MV-4-11 (cell line): ENCODE measurements around the gene PSG11.
"Not testable (repeated sequence)": the region's sequence is repeated elsewhere in the genome, so short reads cannot be mapped to it uniquely, and the experiment has no call there.

Experiments
- DNase-seq: peaks from one replicate; lab custom pipeline; 2025; lab: John Stamatoyannopoulos, UW

PSG11 gene

DNA sequence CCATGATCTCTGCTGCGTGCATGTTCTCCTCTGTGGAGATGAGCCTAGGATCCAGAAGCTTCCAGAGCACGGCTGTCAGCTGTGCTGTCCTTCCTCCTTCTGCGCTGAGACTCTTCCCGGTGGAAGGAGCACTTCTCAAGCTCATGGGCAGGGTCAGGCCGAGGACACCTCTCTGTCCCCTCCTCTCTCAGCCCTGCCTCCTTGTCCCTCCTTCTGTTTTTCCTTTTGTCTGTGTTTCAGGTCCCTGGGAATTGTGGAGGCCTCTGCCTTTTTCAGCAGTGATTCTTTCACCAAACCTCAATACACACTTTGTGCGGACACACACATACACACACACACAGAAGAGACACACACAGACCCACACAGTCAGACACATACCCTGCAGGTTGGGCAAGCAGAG lies at the start of gene PSG11:
TSS of gene PSG11 (minus strand) at position 101 of the 400 bp plus-strand sequence. CDS start at position 4, 97 bp downstream.
- not testable (repeated sequence) for DNase-seq

DNA sequence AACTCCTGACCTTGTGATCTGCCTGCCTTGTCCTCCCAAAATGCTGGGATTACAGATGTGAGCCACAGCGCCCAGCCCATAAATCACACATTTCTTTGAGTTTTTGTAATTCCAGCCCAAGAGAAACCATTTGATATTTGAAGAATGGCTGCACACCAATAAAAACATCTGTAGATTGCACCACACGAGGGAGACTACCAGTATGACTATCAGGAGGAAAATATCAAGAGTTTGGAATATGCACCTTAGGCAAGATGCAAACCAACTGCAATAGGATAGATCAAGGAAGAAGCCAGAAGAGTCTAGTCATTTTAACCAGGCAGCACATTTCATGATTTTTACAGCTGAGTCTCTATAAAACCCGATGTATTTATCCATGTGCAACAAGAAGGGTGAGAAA lies 36.1 kb upstream of the PSG11 start:
- not testable (repeated sequence) for DNase-seq

DNA sequence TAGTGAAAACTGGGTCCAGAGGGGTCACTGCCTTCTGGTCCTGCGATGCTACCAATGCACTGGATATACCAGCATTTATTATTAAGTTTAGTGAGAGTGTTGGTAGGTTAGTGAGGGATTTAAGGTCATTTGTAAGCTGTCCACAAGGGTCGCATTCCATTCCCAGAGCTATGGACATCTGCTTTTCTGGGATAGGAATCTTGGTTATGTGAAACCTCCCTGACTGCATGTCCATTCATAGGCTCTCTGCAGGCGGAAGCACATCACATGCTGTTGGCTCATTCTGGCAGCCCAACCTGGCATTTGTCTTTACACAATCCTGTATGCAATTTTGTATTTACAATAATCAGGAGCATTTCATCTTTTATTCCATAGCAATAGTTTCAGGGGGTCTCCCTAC lies 35.1 kb upstream of the PSG11 start:
- DNase-seq: not testable (repeated sequence)

DNA sequence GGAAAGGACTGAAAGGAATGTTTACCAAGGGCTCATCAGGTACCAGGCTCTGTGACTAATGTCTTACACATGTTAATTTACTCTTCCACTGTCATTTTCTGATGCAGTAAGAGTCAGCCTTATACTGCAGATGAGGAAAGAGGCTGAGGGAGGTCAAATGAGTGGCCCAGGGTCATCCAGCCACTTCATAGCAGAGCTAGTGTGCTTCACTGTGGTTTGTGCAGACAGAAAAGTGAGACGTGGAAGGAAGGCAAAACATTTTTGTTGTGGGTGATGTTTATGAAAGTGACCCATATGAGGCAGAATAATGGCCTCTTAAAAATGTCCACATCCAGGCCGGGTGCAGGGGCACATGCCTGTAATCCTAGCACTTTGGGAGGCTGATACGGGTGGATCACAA lies 34.0 kb upstream of the PSG11 start:
- DNase-seq: not testable (repeated sequence)

DNA sequence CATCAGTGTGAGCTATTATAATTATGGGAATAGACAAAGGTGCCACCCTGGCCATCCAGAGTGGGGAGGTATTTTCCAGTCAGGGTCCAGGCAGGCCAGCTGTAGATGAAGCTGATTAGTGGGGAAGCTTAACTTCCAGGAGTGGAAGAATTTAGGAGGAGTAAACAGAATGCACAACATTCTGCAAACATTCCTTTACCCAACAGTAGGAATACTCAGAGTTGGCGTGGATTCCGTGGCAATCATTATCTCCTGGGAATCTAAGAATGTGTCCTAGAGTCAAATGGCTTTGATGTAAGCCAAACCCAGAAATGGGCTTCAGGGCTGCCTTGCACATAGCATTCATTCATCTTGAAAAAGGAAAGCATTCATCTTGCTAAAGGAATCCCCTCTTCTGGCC lies 33.2 kb upstream of the PSG11 start:
- not testable (repeated sequence) for DNase-seq

DNA sequence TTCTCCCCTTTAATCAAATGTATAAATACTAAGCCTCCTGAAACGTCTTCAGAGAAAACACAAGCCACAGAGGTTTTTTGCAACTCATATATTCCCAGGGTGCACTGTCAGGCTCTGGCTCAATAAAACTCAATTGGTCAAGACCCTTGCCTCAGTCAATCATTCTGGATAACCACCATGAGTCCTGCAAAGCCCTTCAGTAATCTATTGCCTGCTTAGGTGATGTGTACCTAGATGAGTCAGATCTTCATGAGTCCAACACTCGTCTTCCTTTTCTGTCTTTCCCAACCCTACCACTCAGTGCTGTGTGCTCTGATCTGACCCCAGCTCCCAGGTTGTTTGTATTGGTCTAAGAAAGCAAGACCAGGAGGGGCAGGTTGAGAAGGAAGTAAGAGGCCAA lies 32.2 kb upstream of the PSG11 start:
- not testable (repeated sequence) for DNase-seq

DNA sequence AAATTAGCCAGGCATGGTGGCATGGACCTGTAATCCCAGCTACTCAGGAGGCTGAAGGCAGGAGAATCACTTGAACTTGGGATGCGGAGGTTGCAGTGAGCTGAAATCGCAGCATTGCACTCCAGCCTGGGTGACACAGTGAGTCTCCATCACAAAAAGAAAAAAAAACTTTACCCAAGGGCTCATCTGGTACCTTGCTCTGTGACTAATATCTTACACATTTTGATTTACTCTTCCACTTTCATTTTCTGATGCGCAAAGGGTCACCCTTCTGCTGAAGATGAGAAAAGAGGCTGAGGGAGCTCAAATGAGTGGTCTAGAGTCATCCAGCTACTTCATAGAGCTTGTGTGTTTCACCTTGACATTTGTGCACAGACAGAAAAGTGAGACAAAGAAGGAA lies 21.7 kb upstream of the PSG11 start:
- DNase-seq: not testable (repeated sequence)

DNA sequence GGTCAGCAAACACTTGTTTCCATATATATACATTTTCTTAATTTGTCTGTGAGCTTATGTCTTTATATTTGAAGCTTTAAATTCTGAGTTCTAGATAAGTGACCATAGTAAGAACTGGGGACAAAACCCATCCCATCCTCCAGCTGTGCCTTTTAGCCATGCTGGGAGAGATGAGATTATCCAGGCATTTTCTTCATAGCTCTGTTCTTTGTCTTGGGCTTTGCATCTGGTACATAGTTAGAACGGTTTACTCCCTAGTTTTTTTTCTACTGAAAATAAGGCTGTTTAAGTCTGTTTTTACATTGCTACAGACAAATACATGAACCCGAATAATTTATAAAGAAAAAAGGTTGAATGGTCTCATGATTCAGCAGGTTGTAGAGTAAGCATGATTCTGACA lies 20.3 kb upstream of the PSG11 start:
- not testable (repeated sequence) for DNase-seq

DNA sequence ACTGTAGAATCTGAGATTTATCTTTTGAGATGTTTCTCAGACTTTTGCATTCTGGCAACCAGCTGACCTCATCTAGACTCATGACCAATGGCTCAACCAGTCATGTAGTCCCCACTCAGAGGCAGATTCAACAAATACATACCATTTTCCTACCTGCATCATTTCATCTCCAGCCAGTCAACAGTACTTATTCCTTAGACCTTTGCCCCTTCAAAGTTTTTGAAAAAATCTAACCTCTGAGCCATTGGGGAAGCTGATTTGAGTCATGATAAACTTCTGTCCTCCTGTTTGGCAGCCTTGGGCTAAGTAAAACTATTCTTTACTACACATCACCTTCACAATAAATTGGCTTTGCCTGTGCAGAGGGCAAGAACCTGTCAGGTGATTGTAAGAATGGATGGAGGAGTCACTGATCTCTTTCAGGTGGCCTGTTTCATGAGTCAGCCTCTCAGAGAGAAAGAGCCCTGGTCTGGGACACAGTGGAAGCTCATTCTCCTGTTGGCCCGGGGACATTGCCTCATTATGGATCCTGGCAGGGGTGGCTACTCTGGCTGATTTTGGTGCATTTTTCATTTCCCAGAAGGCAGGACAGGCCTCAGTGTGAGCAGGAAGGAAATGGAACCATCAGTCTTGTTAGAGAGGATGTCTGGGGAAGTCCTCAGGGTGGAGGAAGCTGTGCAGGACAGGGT lies 17.4 kb upstream of the PSG11 start:
- not testable (repeated sequence) for DNase-seq

DNA sequence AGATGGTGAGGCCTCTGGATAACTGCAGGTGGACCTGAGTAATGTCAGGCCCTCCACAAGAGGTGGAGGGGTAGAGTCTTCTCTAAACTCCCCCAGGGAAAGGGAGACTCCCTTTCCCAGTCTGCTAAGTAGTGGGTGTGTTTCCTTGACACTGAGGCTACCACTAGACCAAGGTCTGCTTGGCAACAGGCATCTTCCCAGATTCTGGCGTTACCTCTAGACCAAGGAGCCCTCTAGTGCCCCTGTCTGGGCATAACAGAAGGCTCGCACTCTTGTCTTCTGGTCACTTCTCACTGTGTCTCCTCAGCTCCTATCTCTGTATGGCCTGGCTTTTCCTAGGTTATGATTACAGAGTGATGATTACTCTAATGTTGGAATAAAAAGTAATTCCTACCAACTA lies 5.4 kb upstream of the PSG11 start:
- DNase-seq: not testable (repeated sequence)

DNA sequence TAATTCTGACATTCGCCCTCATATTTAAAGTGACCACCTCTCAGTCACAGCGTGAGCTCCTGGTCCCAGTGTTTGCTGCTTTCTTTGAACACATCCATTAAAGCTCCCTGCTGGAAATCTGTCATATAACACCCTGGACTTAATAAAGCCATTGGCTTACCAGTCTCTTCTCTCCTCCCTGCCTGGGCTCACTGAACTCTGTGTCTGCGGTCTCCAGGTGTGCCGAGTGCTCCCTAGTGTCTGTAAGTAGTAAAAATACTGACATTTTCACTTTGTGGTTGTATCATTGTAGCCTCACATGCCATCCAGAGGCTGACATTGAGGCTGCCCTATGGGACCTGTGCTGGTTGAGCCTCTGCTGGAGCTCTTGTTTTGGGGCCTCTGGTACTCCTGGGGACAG lies 2.6 kb upstream of the PSG11 start:
- DNase-seq: no peak

DNA sequence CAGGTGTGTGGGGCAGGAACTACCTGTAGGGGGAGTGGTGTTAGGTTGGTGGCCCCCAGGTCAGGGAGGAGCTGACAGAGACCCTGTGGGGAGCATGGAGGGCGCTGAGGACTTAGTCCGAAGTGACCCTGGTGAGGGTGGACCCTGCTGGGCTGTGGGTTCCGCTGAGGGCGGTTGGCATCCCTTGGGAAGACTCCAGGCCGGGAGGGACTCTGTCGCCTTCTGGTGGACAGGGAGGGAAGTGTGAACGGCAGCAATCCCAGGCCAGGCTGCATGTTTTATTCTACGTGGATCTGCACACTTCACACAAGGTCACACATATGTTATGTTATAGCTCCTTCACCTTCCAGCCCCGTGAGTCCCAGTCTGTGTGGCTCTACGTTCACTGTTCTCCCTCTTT lies 1.7 kb upstream of the PSG11 start:
- DNase-seq: not testable (repeated sequence)

DNA sequence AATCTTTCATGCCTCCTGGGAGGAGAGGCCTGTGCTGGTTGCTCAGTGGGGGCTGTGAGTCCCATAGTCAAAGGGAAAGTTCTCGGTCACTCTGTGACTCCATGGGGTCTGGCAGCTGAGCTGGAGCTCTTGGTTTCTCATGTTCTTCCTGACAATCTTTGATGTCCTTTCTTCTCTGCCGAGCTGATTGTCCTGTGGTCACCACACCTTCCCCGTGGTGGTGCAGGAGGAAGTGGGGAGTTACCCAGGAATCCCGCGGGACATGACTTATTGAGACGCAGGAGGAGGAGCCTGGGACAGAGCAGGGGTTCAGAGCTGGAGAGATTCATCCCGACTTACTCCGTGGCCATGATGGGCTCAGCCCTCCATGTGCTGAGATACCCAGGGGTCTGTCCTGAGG lies 792 bp upstream of the PSG11 start:
- not testable (repeated sequence) for DNase-seq

DNA sequence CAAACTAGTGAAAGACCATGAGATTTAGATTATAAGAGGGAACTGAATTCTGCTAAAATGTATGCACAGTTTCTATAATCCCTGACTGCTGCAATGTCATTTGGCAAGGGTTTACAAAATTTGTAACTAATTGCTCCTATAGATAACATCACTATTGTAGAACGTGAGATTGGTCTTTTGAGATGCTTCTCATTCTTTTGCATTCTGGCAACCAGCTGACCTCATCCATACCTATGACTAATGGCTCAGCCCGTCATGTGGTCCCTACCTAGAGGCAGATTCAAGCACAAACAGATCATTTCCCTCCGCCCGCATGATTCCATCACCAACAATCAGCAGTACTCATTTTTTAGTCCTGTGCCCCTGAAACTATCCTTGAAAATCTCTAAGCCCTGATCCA lies 4.2 kb downstream of the PSG11 start:
- DNase-seq: not testable (repeated sequence)

DNA sequence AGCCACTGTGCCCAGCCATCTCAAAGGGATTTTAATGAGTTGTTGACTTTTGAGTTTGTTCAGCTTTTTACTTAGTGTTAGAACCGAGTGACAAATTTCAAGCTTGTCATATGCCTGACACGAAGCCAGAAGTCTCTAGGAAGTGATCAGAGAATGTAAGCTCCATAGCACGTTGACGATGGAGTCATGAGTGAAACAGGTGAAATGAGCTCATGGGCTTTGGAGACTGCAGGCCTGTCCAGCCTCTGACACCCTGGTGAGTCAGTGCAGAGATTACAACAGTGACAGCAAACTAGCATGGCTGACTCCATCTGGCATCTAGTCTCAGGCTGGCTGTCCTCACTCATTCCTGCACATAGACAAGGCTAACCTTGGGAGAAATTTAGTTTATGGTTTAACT lies 4.6 kb downstream of the PSG11 start:
- DNase-seq: not testable (repeated sequence)

DNA sequence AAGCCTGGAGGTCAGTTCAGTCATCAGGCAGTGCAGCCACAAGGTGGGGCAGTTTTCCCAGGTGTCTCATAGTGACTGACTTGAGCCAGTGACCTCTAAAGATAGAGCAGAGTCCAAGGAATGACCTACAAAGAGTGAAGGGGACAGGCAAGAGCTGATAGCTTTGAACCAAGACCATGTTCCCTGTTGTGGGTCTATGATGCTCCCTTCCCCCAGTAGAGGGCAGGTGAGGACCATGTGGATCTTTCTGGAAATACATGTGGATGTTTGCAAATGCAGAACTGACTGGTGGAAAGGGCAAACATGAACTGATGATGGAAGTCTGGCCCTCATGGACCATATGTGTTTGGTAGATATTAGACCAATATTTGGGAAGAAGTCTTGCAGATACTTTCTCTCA lies 6.7 kb downstream of the PSG11 start:
- DNase-seq: not testable (repeated sequence)

DNA sequence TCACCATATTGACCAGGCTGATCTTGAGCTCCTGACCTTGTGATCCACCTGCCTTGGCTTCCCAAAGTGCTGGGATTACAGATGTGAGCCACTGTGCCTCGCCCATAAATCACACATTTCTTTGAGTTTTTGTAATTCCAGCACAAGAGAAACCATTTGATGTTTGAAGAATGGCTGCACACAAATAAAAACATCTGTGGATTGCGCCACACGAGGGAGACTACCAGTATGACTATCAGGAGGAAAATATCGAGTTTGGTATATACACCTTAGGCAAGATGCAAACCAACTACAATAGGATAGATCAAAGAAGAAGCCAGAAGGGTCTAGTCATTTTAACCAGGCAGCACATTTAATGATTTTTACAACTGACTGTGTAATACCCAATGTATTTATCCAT lies 20.4 kb downstream of the PSG11 start:
- DNase-seq: not testable (repeated sequence)

DNA sequence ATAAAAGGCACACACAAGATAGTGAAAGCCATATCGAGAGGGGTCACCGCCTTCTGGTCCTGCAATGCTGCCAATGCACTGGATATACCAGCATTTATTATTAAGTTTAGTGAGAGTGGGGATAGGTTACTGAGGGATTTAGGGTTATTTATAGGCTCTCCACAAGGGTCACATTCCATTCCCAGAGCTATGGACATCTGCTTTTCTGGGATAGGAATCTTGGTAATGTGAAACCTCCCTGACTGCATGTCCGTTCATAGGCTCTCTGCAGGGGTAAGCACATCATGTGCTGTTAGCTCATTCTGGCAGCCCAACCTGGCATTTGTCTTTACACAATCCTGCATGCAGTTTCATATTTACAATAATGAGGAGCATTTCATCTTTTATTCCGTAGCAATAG lies 21.4 kb downstream of the PSG11 start:
- not testable (repeated sequence) for DNase-seq

DNA sequence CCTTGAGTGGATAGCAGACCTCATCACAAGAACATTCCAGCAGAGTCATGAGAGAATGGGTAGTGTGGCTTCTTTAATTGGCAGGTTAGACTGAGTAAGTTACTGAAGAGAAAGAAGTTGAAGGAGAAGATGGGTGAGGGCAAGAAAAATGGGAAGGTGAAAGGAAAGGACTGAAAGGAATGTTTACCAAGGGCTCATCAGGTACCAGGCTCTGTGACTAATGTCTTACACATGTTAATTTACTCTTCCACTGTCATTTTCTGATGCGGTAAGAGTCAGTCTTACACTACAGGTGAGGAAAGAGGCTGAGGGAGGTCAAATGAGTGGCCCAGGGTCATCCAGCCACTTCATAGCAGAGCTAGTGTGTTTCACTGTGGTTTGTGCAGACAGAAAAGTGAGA lies 22.6 kb downstream of the PSG11 start:
- DNase-seq: not testable (repeated sequence)

DNA sequence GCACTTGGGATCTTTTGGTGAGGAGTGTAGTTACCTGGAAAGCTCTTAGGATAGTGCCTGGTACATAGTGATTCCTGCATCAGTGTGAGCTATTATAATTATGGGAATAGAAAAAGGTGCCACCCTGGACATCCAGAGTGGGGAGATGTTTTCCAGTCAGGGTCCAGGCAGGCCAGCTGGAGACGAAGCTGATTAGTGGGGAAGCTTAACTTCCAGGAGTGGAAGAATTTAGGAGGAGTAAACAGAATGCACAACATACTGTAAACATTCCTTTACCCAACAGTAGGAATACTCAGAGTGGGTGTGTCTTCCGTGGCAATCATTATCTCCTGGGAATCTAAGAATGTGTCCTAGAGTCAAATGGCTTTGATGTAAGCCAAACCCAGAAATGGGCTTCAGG lies 23.3 kb downstream of the PSG11 start:
- not testable (repeated sequence) for DNase-seq

DNA sequence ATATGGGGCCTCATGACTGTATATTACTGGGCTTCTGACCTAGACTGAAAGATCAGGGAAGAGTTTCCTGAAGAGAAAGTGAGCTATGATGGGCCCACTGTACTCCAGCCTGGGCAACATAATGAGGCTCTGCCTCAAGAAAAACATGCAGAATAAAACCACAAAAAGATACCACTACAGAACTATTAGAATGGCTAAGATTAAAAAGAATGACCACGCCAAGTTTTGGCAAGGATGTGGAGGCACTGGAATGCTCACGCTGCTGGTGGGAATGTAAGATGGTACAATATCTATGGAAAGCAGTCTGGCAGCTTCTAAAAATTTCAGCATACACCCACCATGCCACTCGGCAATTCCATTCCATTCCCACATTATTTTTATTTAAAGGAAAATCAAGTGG lies 30.1 kb downstream of the PSG11 start:
- not testable (repeated sequence) for DNase-seq

DNA sequence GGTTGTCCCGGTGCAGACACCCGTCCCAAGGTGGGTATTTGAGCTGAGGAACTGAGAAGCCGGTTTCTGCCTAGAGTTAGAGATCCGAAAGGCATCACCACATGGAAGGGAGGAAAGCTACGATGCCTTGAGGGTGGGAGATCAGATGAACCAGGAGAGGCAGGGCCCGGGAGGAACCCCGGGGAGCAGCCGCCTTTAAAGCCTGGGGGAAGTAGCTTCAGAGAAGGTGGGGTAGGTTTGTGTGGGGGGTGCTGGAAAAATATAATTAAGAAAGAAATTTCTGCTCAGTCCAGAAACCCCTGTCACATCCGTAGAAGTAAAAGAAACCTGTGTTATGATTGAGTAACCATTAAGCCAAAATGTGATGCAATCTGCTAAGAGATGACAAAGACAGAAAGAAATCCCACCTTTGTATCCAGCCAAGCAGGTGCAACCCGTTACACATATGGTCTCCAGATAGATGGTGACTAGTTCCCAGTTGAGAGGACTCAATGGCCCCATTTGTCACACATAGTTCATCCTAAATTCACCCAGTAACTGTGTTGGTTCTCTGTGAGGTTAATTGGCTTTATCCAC lies 34.2 kb downstream of the PSG11 start:
- DNase-seq: not testable (repeated sequence)

DNA sequence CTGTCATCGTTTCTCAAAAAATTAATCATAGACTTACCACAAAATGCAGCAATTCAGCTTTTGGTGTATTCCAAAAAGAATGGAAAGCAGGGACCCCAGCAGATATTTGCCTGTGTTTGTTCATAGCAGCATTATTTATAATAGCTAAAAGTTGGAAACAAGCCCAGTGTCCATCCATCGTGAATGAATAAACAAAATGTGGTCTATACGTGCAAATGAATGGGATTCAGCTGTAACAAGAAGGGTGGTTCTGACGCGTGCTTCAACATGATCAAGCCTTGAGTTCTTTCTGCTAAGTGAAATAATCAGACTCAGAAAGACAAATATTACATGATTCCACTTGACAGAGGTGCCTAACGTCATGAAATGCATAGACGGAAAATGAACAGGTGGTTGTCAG lies 36.4 kb downstream of the PSG11 start:
- DNase-seq: no peak

DNA sequence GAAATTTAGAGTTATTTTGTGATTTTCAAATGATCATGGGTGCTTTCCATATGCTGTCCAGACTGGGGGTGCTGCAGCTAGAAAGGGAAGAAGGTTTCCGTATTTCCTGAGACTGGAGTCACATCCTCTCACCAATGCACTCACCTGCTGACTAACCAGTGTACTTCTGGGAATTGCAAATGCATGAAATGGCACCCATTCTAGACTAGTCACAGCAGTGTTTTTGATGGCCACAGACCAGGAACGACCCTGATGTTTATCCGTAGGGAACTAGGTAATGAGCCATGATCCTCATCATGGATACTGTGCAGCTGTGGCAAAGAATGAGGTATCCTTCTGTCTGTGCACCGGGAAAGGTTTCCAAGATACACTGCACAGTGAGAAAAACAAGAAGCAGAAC lies 37.1 kb downstream of the PSG11 start:
- DNase-seq: not testable (repeated sequence)
